Liver (tissue), 9 donors: ENCODE measurements around the gene CSNK1E. TPM values are rescaled to one million over a fixed set of nuclear protein-coding genes. Genes with fewer than 3 reads are reported as not detected.

Experiments
- DNase-seq: peaks from one replicate; pipeline ENCODE4 v3.0.0-alpha.2; 2017; ENCODE audit warnings: low spot score
- H3K27ac ChIP-seq, 2 donors: one replicate each; pipeline ENCODE4 v1.7.0; 2013; ENCODE audit warnings: inconsistent platforms in 2 of 2, low read length in 2 of 2, control low read depth in 1 of 2, low read depth in 1 of 2, mild to moderate bottlenecking in 1 of 2
- H3K27me3 ChIP-seq, 4 donors: one replicate each; pipeline versions ENCODE4 v1.6.1 to v1.7.0; 2013; ENCODE audit warnings: low read length in 3 of 4, inconsistent platforms in 1 of 4, mild to moderate bottlenecking in 1 of 4, moderate library complexity in 1 of 4; ENCODE audit not compliant: control insufficient read depth in 4 of 4, insufficient read depth in 4 of 4
- H3K36me3 ChIP-seq, 4 donors: one replicate each; pipeline versions ENCODE4 v1.6.1 to v1.7.0; 2013; ENCODE audit warnings: low read length in 3 of 4, mild to moderate bottlenecking in 3 of 4, low read depth in 1 of 4, moderate library complexity in 1 of 4; ENCODE audit not compliant: control insufficient read depth in 4 of 4, insufficient read depth in 3 of 4
- H3K4me1 ChIP-seq, 4 donors: one replicate each; pipeline versions ENCODE4 v1.6.1 to v1.7.0; 2013; ENCODE audit warnings: low read length in 3 of 4, mild to moderate bottlenecking in 3 of 4, moderate library complexity in 1 of 4; ENCODE audit not compliant: control insufficient read depth in 4 of 4, insufficient read depth in 4 of 4
- H3K4me3 ChIP-seq, 3 donors: one replicate each; pipeline versions ENCODE4 v1.6.1 to v1.7.0; 2013; ENCODE audit warnings: low read length in 3 of 3, control low read depth in 1 of 3, low read depth in 1 of 3, mild to moderate bottlenecking in 1 of 3
- H3K9ac ChIP-seq, 2 donors: one replicate each; pipeline ENCODE4 v1.7.0; 2013; ENCODE audit warnings: low read length in 2 of 2, mild to moderate bottlenecking in 2 of 2, moderate library complexity in 2 of 2, control low read depth in 1 of 2, low read depth in 1 of 2
- H3K9me3 ChIP-seq, 4 donors: one replicate each; pipeline versions ENCODE4 v1.6.1 to v1.7.0; 2013; ENCODE audit warnings: low read length in 3 of 4; ENCODE audit not compliant: control insufficient read depth in 4 of 4
- EGR1 ChIP-seq, 2 donors: IDR thresholded peaks; 2 replicates each; pipeline ENCODE4 v1.6.1; 2016 to 2018; ENCODE audit warnings: antibody characterized with exemption in 2 of 2, low read depth in 2 of 2
- FOXA1 ChIP-seq: IDR thresholded peaks from 2 replicates; pipeline ENCODE4 v1.6.1; 2016; ENCODE audit warnings: antibody characterized with exemption
- FOXA2 ChIP-seq: IDR thresholded peaks from 2 replicates; pipeline ENCODE4 v1.6.1; 2016; ENCODE audit warnings: antibody characterized with exemption
- GABPA ChIP-seq, 2 donors: IDR thresholded peaks in 1 of 2; conservative IDR thresholded peaks in 1 of 2; 2 replicates each; pipeline ENCODE4 v1.6.1; 2016; ENCODE audit warnings: antibody characterized with exemption in 2 of 2, mild to moderate bottlenecking in 1 of 2, moderate library complexity in 1 of 2
- HNF4A ChIP-seq, 2 donors: conservative IDR thresholded peaks; 2 replicates each; pipeline ENCODE4 v1.6.1; 2016; ENCODE audit warnings: antibody characterized with exemption in 2 of 2, mild to moderate bottlenecking in 2 of 2
- HNF4G ChIP-seq: IDR thresholded peaks from 2 replicates; pipeline ENCODE4 v1.6.1; 2016; ENCODE audit warnings: antibody characterized with exemption
- NR2F2 ChIP-seq: IDR thresholded peaks from 2 replicates; pipeline ENCODE4 v1.6.1; 2016; ENCODE audit warnings: antibody characterized with exemption
- RAD21 ChIP-seq, 2 donors: IDR thresholded peaks; 2 replicates each; pipeline ENCODE4 v1.6.1; 2016; ENCODE audit warnings: antibody characterized with exemption in 2 of 2, mild to moderate bottlenecking in 2 of 2
- RXRA ChIP-seq, 2 donors: IDR thresholded peaks; 2 replicates each; pipeline ENCODE4 v1.6.1; 2017 to 2018; ENCODE audit warnings: antibody characterized with exemption in 2 of 2, mild to moderate bottlenecking in 1 of 2
- SP1 ChIP-seq: IDR thresholded peaks from 2 replicates; pipeline ENCODE4 v1.6.1; 2018; ENCODE audit warnings: antibody characterized with exemption, mild to moderate bottlenecking
- TAF1 ChIP-seq: conservative IDR thresholded peaks from 2 replicates; pipeline ENCODE4 v1.6.1; 2016; ENCODE audit warnings: antibody characterized with exemption, mild to moderate bottlenecking
- YY1 ChIP-seq: IDR thresholded peaks from 2 replicates; pipeline ENCODE4 v1.6.1; 2016; ENCODE audit warnings: antibody characterized with exemption, mild to moderate bottlenecking
- WGBS: extraction: QIAGEN DNeasy Blood & Tissue Kit; methylation state at CpG from one replicate; pipeline ENCODE4 v1.1.7; 2013; 5-methylcytosine and 5-hydroxymethylcytosine counted together
- polyA plus RNA-seq, 2 donors: library from polyadenylated mRNA; stranded (reverse) in 1 of 2; unstranded in 1 of 2; fragments of 200-250 nt in 1 of 2; fragments of >200 nt in 1 of 2; fragmentation: Nextera tagmentation in 1 of 2; extraction: Ambion mirVana in 1 of 2; gene quantifications; one replicate each; pipeline versions ENCODE4 v1.2.1 to v1.2.3, GENCODE V29; 2013 to 2015
- total RNA-seq, 2 donors: library from RNA; depleted of rRNA; stranded (reverse); fragments of >200 nt; gene quantifications; one replicate each; pipeline ENCODE4 v1.2.3, GENCODE V29; 2014
- TF ChIP-seq, protein P1 (sequence below): IDR thresholded peaks from 2 replicates; pipeline ENCODE4 v1.6.1; 2016; ENCODE audit warnings: antibody characterized with exemption, mild to moderate bottlenecking
- TF ChIP-seq, protein P2 (sequence below): fragments of 150-350 bp; IDR thresholded peaks from 2 replicates; pipeline ENCODE4 v1.5.1; 2017; ENCODE audit warnings: improper control_type of control experiment, low read depth, low read length; ENCODE audit not compliant: missing input control
- TF ChIP-seq, protein P3 (sequence below): IDR thresholded peaks from 2 replicates; pipeline ENCODE4 v1.6.1; 2016; ENCODE audit warnings: antibody characterized with exemption
- TF ChIP-seq, protein P4 (sequence below): IDR thresholded peaks from 2 replicates; pipeline ENCODE4 v1.6.1; 2016; ENCODE audit warnings: antibody characterized with exemption
- donor health status: healthy.
- donor health status: healthy.
- donor health status: healthy.
- donor health status: healthy.
- donor health status: healthy.

The CSNK1E gene
- total and polyA plus RNA-seq, 4 donors, result 8.4 to 27.4 (median 13.7) TPM

DNA sequence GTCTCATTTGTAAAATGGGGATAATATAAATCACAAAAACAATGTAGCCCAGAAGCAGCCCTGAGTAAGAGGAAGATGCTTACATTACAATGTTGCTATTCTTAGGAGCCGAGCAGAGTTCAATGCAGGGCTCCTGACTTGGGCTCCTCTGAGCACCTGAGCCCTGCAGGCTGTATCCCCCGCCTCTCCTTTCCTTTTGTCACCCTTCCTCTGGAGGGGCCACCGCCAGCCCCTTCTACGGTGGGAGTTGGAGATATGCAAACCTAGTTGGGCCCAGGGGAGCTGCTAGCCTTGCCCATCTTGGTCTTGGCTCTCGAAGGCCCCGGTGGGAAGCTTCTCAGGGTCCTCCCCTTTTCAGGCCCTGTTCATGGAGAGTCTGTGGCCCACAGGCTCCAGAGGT lies 8.4 kb upstream of the CSNK1E start:
- WGBS, result 97% methylated on average over 6 of the region's 6 CpGs
- no peak for DNase-seq
- TF ChIP-seq, protein P1, sequence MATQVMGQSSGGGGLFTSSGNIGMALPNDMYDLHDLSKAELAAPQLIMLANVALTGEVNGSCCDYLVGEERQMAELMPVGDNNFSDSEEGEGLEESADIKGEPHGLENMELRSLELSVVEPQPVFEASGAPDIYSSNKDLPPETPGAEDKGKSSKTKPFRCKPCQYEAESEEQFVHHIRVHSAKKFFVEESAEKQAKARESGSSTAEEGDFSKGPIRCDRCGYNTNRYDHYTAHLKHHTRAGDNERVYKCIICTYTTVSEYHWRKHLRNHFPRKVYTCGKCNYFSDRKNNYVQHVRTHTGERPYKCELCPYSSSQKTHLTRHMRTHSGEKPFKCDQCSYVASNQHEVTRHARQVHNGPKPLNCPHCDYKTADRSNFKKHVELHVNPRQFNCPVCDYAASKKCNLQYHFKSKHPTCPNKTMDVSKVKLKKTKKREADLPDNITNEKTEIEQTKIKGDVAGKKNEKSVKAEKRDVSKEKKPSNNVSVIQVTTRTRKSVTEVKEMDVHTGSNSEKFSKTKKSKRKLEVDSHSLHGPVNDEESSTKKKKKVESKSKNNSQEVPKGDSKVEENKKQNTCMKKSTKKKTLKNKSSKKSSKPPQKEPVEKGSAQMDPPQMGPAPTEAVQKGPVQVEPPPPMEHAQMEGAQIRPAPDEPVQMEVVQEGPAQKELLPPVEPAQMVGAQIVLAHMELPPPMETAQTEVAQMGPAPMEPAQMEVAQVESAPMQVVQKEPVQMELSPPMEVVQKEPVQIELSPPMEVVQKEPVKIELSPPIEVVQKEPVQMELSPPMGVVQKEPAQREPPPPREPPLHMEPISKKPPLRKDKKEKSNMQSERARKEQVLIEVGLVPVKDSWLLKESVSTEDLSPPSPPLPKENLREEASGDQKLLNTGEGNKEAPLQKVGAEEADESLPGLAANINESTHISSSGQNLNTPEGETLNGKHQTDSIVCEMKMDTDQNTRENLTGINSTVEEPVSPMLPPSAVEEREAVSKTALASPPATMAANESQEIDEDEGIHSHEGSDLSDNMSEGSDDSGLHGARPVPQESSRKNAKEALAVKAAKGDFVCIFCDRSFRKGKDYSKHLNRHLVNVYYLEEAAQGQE, result no peak
- H3K4me3 ChIP-seq, result no peak overlapping the region
- H3K36me3 ChIP-seq, result no peaks in the 10 kb centered on the region
- H3K27me3 ChIP-seq, result no peaks in the 10 kb centered on the region
- H3K27ac ChIP-seq, result no peak overlapping the region
- no peaks in the 10 kb centered on the region for H3K4me1 ChIP-seq
- H3K9ac ChIP-seq, result no peak overlapping the region
- no peaks in the 10 kb centered on the region for H3K9me3 ChIP-seq

DNA sequence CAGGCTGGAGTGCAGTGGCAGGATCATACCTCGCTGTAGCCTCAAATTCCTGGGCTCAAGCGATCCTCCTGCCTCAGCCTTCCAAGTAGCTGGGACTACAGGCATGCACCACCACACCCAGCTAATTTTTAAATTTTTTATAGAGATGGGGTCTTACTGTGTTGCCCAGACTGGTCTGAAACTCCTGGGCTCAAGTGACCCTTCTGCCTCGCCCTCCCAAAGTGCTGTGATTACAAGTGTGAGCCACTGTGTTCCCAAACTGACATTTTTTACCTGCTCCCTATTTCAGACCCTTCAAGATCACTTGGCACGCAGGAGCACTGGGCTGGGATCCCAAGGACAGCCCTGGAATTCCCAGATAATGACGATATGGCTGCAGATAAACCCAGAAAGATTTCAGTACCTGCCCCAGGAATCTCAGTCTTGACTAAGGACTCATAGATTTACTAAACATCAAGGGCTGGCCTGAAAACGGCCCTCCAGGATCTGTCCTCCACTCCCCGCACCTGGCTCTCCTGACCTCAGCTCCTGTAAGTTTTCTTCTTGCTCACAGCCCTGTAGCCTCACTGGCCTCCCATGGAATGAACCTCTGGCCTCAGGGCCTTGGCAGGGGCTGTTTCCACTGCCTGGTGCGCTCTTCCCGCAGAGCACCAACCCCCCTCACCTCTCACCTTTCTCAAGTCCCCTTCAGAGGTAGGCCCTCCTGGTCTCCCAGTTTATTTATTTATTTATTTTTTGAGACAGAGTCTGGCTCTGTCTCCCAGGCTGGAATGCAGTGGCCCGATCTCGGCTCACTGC lies 3.6 kb upstream of the CSNK1E start:
- Histone ChIP-seq H3K4me1 (peaks cover 0 to 3% (median 0%) of the 10 kb centered on the region in 4 donors), H3K27me3 (no peaks in the 10 kb centered on the region), H3K36me3 (no peaks in the 10 kb centered on the region), H3K9me3 (no peaks in the 10 kb centered on the region), H3K27ac (no peak overlapping the region), H3K4me3 (no peak overlapping the region), H3K9ac (no peak overlapping the region)
- TF ChIP-seq FOXA2 (no peak), RXRA (IDR thresholded peaks at IDR 0.05) (no peak), HNF4A (conservative IDR thresholded peaks at IDR 0.05) (no peak), NR2F2 (no peak), YY1 (no peak), TAF1 (no peak), HNF4G (no peak), EGR1 (IDR thresholded peaks at IDR 0.05; ENCODE audit: low read depth in 2 of 2) (no peak), SP1 (no peak), GABPA (IDR thresholded peaks at IDR 0.05 in 1 of 2, conservative IDR thresholded peaks at IDR 0.05 in 1 of 2) (no peak), FOXA1 (no peak), RAD21 (IDR thresholded peaks at IDR 0.05) (no peak)
- TF ChIP-seq, protein P2, sequence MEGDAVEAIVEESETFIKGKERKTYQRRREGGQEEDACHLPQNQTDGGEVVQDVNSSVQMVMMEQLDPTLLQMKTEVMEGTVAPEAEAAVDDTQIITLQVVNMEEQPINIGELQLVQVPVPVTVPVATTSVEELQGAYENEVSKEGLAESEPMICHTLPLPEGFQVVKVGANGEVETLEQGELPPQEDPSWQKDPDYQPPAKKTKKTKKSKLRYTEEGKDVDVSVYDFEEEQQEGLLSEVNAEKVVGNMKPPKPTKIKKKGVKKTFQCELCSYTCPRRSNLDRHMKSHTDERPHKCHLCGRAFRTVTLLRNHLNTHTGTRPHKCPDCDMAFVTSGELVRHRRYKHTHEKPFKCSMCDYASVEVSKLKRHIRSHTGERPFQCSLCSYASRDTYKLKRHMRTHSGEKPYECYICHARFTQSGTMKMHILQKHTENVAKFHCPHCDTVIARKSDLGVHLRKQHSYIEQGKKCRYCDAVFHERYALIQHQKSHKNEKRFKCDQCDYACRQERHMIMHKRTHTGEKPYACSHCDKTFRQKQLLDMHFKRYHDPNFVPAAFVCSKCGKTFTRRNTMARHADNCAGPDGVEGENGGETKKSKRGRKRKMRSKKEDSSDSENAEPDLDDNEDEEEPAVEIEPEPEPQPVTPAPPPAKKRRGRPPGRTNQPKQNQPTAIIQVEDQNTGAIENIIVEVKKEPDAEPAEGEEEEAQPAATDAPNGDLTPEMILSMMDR, result no peak
- TF ChIP-seq, protein P1, result no peak
- TF ChIP-seq, protein P3, sequence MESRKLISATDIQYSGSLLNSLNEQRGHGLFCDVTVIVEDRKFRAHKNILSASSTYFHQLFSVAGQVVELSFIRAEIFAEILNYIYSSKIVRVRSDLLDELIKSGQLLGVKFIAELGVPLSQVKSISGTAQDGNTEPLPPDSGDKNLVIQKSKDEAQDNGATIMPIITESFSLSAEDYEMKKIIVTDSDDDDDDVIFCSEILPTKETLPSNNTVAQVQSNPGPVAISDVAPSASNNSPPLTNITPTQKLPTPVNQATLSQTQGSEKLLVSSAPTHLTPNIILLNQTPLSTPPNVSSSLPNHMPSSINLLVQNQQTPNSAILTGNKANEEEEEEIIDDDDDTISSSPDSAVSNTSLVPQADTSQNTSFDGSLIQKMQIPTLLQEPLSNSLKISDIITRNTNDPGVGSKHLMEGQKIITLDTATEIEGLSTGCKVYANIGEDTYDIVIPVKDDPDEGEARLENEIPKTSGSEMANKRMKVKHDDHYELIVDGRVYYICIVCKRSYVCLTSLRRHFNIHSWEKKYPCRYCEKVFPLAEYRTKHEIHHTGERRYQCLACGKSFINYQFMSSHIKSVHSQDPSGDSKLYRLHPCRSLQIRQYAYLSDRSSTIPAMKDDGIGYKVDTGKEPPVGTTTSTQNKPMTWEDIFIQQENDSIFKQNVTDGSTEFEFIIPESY, result no peak
- TF ChIP-seq, protein P4, sequence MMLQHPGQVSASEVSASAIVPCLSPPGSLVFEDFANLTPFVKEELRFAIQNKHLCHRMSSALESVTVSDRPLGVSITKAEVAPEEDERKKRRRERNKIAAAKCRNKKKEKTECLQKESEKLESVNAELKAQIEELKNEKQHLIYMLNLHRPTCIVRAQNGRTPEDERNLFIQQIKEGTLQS, result no peak
- DNase-seq, result no peak
- WGBS, result 90% methylated on average over 11 of the region's 11 CpGs
